Fibroblast of skin of right quadriceps (primary cell): ENCODE results near the gene FAM237A.

ENCODE experiments used
- DNase-seq: peaks from one replicate; pipeline ENCODE4 v3.0.0-alpha.2; 2013

FAM237A gene

DNA sequence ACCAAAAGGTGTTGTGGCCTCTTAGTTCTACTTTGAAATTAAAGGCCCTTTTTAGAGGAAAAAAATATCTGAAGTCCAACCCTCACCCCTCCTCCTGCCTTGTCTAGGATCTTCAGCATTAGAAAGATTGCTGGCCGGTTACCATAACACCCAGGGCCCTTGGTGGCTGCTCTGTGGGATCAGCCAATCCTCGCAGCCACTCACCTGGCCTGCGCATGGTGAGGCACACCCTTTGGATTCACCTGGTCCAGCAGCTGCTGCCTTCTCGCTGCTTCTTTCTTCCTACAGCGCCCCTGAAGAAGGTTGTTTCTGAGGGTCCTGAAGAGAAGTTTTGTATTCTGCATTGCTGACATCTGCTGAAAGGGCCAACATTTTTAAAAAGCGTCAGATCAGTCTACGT lies 50.7 kb downstream of the FAM237A start:
- no peak for DNase-seq

DNA sequence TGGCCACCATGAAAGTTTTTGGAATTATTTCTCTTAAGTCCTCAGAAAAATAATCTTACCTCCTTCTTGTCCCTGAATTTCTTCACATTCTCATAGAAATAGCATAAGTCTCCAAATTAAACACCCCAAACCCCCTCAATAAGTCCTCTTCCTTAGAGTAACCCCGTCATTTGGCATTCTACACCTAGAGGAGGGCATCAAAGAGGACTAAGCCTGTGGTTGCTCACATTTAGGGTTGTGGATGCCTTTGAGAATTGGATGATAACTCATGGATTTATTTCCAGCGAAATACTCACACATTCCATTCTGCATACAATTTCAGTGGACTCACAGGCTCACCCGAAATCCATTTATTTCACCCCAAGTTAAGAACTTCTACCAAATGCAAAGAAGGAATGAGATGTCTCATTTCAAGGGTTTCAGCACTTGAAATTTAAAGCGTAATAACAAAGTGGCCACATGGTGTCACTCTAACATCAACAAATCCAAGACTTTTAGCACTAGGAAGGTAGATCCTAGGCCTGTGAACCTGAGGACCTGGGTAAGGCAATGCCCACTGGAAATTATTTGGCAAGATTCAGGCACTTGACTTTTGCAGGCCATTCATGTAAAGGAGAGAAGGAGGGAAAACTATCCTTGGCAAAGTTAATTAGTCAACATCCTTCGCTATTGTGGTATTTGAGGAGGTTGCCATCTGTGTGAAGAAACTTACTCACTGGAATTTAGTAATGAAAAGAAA lies 51.3 kb downstream of the FAM237A start:
- peak; percentile 47 for DNase-seq

DNA sequence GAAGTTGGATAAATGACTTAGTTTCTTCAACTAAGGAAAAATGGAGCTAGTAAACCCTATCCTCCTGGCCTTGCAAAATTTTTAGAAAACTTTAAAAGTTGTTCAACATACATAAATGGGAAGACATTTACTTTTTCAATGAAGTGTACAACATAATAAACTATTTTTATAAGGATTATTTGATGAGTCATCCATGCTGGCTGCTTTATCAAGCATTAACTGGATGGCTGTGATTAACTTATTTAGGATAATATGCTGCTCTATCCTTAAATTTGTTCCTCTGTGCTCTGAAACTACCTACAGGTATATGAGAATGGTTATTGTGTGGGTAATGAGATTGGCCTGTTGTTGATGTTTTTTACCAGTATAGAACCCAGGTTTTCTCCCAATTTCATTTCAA lies 54.6 kb downstream of the FAM237A start:
- DNase-seq = no peak

DNA sequence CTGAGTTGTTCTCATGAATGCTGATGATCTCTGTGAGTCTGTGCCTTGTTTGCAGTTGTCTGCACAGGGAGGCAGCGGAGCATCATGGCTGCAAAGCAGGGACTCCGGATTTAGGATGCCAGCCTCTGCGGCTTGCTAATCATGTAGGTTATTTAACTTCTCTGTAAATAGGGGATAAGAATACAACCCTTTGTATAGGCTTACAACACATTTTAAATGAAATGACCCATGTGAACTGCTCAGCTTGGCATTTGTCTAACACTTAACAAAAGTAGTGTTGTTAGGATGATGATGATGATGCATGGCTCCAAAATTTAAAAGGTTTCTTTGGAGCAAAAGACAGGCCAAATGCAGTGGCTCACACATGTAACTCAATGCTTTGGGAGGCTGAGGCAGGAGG lies 56.5 kb downstream of the FAM237A start:
- no peak for DNase-seq
